ENCODE results near the gene EEF1A2.

EEF1A2 gene

GRCh38 chr20:63536997-63537524 lies 38.2 kb upstream of the EEF1A2 start, which contains the start of gene PTK6:
Gene PTK6 (minus strand): TSS chr20:63537376. CDS start chr20:63537314, 62 bp downstream.
- peak in 1 of 2 donors; percentile 77 for DNase-seq

- DNase-seq = no peak
Measured at GRCh38 chr20:63536241-63536977, 37.5 kb upstream of the EEF1A2 start.

DNA sequence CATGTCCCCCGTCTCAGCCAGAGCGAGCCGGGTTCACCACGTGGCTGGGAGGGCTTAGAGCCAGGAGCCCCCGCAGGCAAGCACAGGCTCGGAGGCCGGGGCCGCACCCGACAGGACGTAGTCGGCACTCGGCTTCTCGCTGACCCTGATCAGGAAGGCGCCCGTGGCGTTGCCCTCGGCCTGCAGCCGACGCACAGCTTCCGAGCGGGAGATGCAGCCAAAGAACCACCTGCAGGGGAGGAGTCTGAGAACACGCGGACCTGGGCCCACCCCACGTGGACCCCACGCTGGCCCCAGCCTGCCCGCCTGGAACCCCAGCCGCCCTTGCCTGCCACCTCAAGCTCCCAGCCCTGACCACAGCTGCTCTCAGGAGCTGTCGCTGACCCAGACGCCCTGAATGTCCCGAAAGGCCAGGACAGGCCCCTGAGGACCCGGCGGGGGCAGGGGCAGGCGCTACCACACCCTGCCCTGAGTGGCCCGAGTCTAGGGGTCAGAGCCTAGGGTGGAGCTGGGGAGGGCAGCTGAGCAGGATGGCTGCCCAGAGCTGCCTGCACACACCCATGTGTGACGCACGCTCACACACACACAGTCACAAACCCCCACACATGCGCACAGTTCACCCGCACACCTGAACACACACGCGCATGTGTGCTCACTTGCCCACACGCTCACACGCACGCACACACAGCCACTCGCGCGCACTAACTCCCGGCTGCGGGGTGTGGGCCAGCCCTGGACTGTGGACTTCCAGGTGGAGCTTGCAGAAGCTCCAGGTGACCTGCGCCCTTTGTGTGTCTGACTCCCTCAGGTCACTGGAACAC lies 36.2 kb upstream of the EEF1A2 start:
- DNase-seq = no peak

GRCh38 chr20:63534427-63534830 lies 35.5 kb upstream of the EEF1A2 start:
- DNase-seq = no peak

DNA sequence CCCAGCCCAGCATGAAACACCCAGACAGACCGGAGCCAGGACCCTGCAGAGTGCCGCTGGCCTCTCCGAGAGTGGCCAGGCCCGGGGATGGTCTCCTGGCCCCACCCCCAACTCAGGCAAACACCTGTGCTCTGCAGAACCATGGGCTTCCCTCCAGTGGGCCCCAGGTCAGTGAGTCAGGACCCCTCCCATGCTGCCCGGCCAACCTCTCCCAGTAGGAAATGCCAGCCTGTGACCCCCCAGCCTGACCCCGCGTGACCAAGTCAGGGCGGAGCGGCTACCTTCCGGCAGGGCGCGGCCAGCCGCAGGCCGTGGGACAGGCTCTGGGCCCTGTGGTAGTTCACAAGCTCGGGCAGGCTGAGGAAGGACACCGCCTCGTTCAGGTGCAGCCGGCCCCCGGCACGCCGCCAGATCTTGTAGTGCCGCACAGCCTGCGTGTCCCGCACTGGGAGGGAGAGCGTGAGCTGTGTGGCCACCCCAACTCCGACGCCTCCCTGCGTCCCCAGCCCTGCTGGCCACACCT lies 35.0 kb upstream of the EEF1A2 start:
- DNase-seq = no peak

- DNase-seq = no peak
Measured at GRCh38 chr20:63533388-63533787, 34.5 kb upstream of the EEF1A2 start.

DNA sequence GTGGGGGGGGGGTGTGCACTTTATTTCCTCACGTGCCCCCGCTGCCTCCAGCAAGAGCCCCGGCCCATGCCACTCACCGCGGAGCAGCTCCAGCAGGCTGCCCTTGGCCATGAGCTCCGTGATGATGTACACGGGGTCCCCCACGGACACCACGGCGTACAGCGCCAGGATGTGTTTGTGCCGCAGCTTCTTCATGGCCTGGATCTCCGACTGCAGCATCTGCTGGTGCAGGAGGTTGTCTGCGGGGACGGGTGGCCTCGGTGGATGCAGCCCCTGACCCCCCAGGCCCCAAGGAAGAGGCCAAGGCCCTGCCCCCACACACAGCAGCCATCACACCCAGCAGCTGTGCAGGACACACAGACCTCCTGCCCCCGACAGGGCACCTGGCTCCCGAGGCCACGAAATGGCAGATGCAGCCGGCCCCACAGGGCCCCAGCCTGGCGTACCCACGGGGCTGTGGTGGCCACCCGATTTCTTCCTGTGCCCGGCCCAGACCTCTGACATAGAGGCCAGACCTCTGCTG lies 33.6 kb upstream of the EEF1A2 start:
- DNase-seq = no peak

DNA sequence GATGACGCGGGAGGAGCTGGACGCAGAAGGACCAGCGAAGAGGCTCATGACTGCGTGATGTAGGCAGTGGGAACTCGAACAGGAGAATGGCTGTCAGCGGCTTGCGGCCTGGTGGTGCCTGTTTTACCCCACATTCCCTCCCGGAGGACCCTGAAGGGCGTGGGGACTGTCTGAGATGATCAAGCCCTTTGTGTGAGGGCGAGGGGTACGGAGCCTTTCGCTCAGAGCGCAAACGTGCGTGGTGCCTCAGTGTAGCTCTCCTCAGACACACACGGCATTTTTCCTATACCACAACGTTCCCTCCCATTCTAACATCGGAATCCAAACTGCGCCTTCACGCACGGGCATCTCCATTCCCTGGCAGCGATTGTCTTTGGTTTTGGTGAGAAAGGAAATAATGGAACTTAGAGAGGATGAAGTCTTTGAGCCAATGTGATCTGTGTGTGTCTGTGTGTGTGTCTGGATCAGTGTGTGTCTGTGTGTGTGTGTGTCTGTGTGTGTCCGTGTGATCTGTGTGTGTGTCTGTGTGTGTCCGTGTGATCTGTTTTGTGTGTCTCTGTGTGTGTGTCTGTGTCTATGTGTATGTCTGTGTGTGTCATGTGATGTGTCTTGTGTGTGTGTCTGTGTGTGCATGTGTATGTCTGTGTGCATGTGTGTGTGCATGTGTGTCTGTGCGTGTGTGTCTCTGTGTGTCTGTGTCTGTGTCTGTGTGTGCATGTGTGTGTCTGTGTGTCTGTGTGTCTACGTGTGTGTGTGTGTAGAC lies 33.0 kb upstream of the EEF1A2 start:
- DNase-seq = no peak

DNA sequence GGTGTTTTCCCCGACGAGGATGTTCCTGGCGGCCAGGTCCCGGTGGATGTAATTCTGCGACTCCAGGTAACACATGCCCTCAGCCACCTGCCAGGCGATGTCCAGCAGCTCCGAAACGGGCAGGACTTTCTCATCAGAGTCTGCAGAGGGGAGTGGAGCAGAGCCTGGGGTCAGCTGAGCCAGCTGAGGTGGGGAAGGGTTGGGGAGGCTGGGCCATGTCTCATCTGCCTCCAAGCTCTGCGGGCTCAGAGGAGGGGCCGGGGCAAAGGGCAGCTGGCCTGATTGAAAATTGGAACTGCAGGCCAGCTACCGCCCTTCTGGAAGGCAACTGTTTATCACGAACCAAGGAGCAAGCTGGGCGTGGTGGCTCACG lies 31.9 kb upstream of the EEF1A2 start:
- no peak for DNase-seq

- no peak for DNase-seq
Measured at GRCh38 chr20:63529861-63530787, 31.2 kb upstream of the EEF1A2 start.

- no peak for DNase-seq
Measured at GRCh38 chr20:63529180-63529860, 30.4 kb upstream of the EEF1A2 start.

- DNase-seq = no peak
Measured at GRCh38 chr20:63527184-63527583, 28.3 kb upstream of the EEF1A2 start.

DNA sequence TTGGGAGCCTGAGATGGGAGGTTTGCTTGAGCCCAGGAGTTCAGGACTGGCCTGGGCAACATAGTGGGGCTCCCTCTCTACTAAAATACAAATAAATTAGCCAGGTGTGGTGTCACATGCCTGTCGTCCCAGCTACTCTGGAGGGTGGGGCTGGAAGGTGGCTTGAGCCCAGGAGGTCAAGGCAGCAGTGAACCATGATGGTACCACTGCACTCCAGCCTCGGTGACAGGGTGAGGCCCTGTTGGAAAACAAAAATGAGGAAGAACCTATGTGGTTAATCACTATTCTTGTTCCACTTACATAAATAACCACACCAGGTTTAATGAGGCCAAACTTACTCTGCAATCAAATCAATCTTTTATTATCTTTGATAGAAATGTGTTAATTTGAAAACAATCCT lies 27.1 kb upstream of the EEF1A2 start:
- no peak for DNase-seq

DNA sequence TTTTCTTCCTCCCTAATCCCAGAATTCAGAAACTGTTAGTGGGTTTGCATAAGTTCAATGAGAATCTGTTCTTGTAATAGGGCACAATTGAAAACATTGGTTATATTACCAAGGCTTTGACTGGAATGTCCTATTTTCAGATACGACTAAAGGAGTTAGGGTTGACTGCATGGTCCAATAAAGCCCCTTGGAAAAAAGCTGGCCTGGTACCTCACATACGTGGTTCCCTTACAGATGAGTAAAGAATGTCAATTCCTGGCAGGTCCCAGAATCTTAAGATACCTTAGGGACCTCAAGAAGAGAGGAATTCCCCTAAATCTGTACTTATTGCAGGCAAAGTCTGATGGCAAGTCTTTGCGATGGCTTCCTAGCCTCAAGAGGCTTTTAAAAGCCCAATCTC lies 26.3 kb upstream of the EEF1A2 start:
- no peak for DNase-seq

DNA sequence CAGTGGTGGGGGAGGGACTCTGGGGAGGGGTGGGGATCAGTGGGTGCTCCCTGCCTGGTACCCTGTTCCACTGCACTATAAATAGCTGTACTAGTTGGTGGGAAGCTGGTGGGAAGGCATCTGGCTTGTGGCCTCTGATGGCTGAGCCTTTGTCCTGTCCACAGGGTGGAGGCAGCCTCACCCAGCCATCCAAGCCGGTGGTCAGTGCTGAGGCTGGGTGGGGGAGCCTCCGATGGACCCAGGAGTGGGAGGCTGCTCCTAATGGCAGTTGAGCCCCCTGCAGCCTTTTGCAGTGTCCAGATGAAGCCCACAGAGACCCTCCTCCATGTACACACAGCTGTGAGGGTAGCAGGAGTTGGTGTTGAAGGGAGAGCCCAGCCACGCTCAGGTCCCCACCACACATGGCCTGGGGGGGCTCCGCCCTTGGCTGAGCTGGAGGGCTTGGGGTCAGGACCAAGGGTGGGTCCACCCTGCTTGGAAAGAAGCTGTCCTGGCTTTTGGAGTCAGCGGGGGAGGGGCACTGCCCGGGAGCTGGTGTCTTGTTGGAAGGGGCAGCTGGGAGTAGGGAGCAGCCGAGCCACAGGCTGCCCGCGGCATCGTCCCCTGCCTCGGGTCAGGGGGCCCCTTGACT lies 24.2 kb upstream of the EEF1A2 start:
- DNase-seq = no peak

DNA sequence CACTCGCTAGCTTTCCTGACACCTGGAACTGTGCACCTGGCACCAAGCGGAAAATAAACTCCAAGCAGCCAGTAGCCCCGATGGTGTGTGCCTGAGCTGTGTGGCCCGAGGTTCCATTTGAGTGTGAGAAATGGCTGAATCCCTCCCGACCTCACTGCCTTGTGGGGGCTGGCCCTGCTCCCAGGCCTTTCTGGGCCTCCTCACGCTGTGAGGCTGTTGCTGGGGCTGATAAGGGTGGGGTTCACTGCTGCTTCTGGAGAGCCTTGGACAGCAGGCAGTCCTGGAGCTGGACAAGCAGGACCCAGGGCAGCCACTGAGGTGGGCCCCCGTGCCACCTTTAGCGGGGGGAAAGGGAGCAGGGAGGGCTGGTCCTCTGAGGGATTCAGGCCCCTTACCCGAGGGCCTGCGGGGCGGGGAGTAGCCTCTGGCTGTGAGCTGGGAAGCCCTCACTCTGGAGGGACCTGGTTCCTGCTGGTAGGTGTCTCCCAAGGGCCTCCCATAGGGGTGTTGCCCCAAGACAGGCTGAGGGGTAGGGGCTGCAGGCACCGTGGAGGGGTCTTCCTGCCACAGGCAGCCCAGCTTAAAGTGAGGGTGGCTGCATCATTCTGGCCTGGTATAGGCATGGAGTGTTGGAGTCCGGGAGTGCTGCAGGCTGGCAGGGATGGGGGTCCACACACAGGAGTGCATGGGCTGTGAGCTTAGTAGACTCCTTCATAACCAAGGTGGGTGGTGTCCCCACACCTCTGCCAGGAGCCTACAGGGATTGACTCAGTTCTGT lies 23.4 kb upstream of the EEF1A2 start:
- no peak for DNase-seq

DNA sequence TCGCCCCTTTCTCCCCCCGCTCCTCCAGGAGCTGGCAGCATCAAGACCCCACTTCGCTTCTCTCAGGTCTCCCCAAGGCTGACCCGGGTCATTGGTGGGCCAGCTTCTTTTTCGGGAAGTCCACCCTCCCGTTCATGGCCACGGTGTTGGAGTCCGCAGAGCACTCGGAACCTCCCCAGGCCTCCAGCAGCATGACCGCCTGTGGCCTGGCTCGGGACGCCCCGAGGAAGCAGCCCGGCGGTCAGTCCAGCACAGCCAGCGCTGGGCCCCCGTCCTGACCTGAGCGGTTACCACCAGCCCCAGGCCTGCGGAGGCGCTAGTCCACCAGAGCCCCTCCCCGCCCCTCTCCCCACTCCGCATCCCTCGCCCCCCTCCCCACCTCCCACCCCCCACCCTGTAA lies 22.7 kb upstream of the EEF1A2 start:
- DNase-seq = no peak

- peak in 1 of 2 donors; percentile 38 for DNase-seq
Measured at GRCh38 chr20:63520934-63521601, 22.2 kb upstream of the EEF1A2 start.

GRCh38 chr20:63520504-63520933 lies 21.6 kb upstream of the EEF1A2 start, which contains the start of gene PPDPF:
Gene PPDPF (plus strand): TSS chr20:63520765. CDS start chr20:63521309, 544 bp downstream.
- peak; percentile 47 to 80 for DNase-seq
